SK-N-SH (cell line): Measurements from ENCODE around the gene TMPRSS5. TPM values are rescaled to one million over a fixed set of nuclear protein-coding genes. Genes with fewer than 3 reads are reported as not detected.

Source experiments
- CTCF ChIA-PET: fragments of 300-600, 350-600 bp; formaldehyde crosslinking; extraction: SDS; loops from one replicate; lab custom pipeline; 2021; lab: Yijun Ruan, JAX
- POLR2A ChIA-PET: fragments of 350-600 bp; sonication (Branson Sonifier 250); formaldehyde crosslinking; extraction: SDS; loops from one replicate; lab custom pipeline; 2020; ENCODE audit warnings: antibody characterized with exemption, inconsistent platforms; lab: Yijun Ruan, JAX
- DNase-seq: peaks from one replicate; pipeline ENCODE4 v3.0.0; 2012
- H2AFZ ChIP-seq: fragments of 200-600 bp; sonication (generic); 2 replicates; pipeline ENCODE4 v1.8.1; 2016; ENCODE audit warnings: antibody characterized with exemption, mild to moderate bottlenecking, low read depth
- H3F3A ChIP-seq: fragments of 200-600 bp; sonication (generic); replicated peaks from 2 replicates; pipeline ENCODE3; 2016; ENCODE audit warnings: antibody characterized with exemption, mild to moderate bottlenecking; ENCODE audit not compliant: insufficient read depth
- H3K27ac ChIP-seq, 2 experiments: fragments of 200-500 bp in 1 of 2; fragments of 200-600 bp in 1 of 2; sonication (Bioruptor generic) in 1 of 2; sonication (generic), shearing (Covaris generic) in 1 of 2; 2 replicates each; pipeline versions ENCODE4 v1.5.1 to v1.6.1; 2014 to 2016; ENCODE audit warnings: low read depth in 2 of 2, inconsistent platforms in 1 of 2, low read length in 1 of 2, mild to moderate bottlenecking in 1 of 2, mixed read lengths in 1 of 2
- H3K27me3 ChIP-seq: fragments of 200-600 bp; sonication (generic), shearing (Covaris generic); 2 replicates; pipeline ENCODE4 v1.6.1; 2016; ENCODE audit warnings: mixed run types; ENCODE audit not compliant: insufficient read depth
- H3K36me3 ChIP-seq, 2 experiments: fragments of 200-500 bp in 1 of 2; fragments of 200-600 bp in 1 of 2; sonication (Bioruptor generic) in 1 of 2; sonication (generic) in 1 of 2; replicated peaks in 1 of 2; 2 replicates each; pipeline versions ENCODE3 to v1.5.1; 2014 to 2016; ENCODE audit warnings: low read length in 1 of 2, mild to moderate bottlenecking in 1 of 2; ENCODE audit not compliant: insufficient read depth in 2 of 2, control insufficient read depth in 1 of 2
- H3K4me1 ChIP-seq, 2 experiments: fragments of 200-500 bp in 1 of 2; fragments of 200-600 bp in 1 of 2; sonication (Bioruptor generic) in 1 of 2; sonication (generic), shearing (Covaris generic) in 1 of 2; 2 replicates each; pipeline versions ENCODE4 v1.5.1 to v1.6.1; 2014 to 2016; ENCODE audit warnings: low read depth in 1 of 2, low read length in 1 of 2, mixed run types in 1 of 2; ENCODE audit not compliant: insufficient read depth in 2 of 2, control insufficient read depth in 1 of 2
- H3K4me2 ChIP-seq: fragments of 200-600 bp; sonication (generic), shearing (Covaris generic); 2 replicates; pipeline ENCODE4 v1.6.1; 2017; ENCODE audit warnings: mixed run types
- H3K4me3 ChIP-seq, 2 experiments: fragments of 200-500 bp in 1 of 2; fragments of 200-600 bp in 1 of 2; sonication (Bioruptor generic) in 1 of 2; sonication (generic), shearing (Covaris generic) in 1 of 2; 2 replicates each; pipeline versions ENCODE4 v1.5.1 to v1.8.1; 2014 to 2016; ENCODE audit warnings: low read depth in 2 of 2, inconsistent platforms in 1 of 2, low read length in 1 of 2, mild to moderate bottlenecking in 1 of 2, mixed read lengths in 1 of 2, moderate library complexity in 1 of 2
- H3K79me2 ChIP-seq: fragments of 200-600 bp; sonication (generic); 2 replicates; pipeline ENCODE4 v1.8.1; 2017; ENCODE audit warnings: mild to moderate bottlenecking; ENCODE audit not compliant: insufficient read depth
- H3K9ac ChIP-seq: fragments of 200-600 bp; sonication (generic); 2 replicates; pipeline ENCODE4 v1.6.1; 2017; ENCODE audit warnings: mixed run types
- H3K9me2 ChIP-seq: fragments of 200-600 bp; sonication (generic); 2 replicates; pipeline ENCODE4 v1.6.1; 2017; ENCODE audit warnings: mixed run types
- H3K9me3 ChIP-seq: fragments of 200-600 bp; sonication (generic); 2 replicates; pipeline ENCODE4 v1.6.1; 2017; ENCODE audit warnings: mixed run types, mild to moderate bottlenecking, moderate library complexity
- H4K20me1 ChIP-seq: fragments of 200-600 bp; sonication (generic); 2 replicates; pipeline ENCODE4 v1.6.1; 2017; ENCODE audit warnings: mild to moderate bottlenecking, mixed run types; ENCODE audit not compliant: insufficient read depth
- CTCF ChIP-seq: fragments of 200-600 bp; sonication (generic); IDR thresholded peaks from 2 replicates; pipeline ENCODE4 v1.6.1; 2017; ENCODE audit warnings: antibody characterized with exemption, mild to moderate bottlenecking, moderate library complexity
- ELF1 ChIP-seq: IDR thresholded peaks from 2 replicates; pipeline ENCODE4 v1.4.0; 2012
- EP300 ChIP-seq, 2 experiments: IDR thresholded peaks; 2 replicates each; pipeline versions ENCODE4 v1.4.0 to v1.6.1; 2012; ENCODE audit warnings: borderline replicate concordance in 1 of 2, low read depth in 1 of 2, low read length in 1 of 2
- FOXM1 ChIP-seq: IDR thresholded peaks from 2 replicates; pipeline ENCODE4 v1.4.0; 2012; ENCODE audit warnings: low read depth, mild to moderate bottlenecking
- PBX3 ChIP-seq: IDR thresholded peaks from 2 replicates; pipeline ENCODE4; 2012
- SIN3A ChIP-seq: IDR thresholded peaks from 2 replicates; pipeline ENCODE4 v1.6.1; 2012; ENCODE audit warnings: low read depth, mild to moderate bottlenecking, low read length, moderate library complexity, borderline replicate concordance
- TAF1 ChIP-seq: IDR thresholded peaks from 2 replicates; pipeline ENCODE4 v1.6.1; 2012; ENCODE audit warnings: low read depth, mild to moderate bottlenecking, low read length, moderate library complexity, borderline replicate concordance
- TCF12 ChIP-seq: IDR thresholded peaks from 2 replicates; pipeline ENCODE4 v1.4.0; 2012
- USF2 ChIP-seq: fragments of 150-350 bp; IDR thresholded peaks from 2 replicates; pipeline ENCODE4 v1.6.1; 2017; ENCODE audit warnings: antibody characterized with exemption, low read length, low read depth, borderline replicate concordance
- YY1 ChIP-seq: IDR thresholded peaks from 2 replicates; pipeline ENCODE4 v1.4.0; 2012; ENCODE audit warnings: low read depth, mild to moderate bottlenecking
- WGBS: methylation state at CpG from one replicate; pipeline ENCODE4 v1.1.6; 2017; ENCODE audit warnings: low lambda C conversion rate; 5-methylcytosine and 5-hydroxymethylcytosine counted together
- polyA plus RNA-seq, 3 experiments: library from polyadenylated mRNA; depleted of rRNA; stranded (reverse); fragments of >200 nt; gene quantifications; 2 replicates each; pipeline ENCODE4 v1.2.3, GENCODE V29; 2012
- TF ChIP-seq, protein P1 (sequence below): IDR thresholded peaks from 2 replicates; pipeline ENCODE4 v1.6.1; 2012; ENCODE audit warnings: mild to moderate bottlenecking, low read depth, low read length, moderate library complexity
- TF ChIP-seq, protein P2 (sequence below): fragments of 150-350 bp; IDR thresholded peaks from 2 replicates; pipeline ENCODE4 v1.6.1; 2016; ENCODE audit warnings: mild to moderate bottlenecking, low read depth, low read length

TMPRSS5 gene
- polyA plus RNA-seq, 1 of the 3 experiments (the other 2 are of a cell fraction), result 0.28 TPM

DNA sequence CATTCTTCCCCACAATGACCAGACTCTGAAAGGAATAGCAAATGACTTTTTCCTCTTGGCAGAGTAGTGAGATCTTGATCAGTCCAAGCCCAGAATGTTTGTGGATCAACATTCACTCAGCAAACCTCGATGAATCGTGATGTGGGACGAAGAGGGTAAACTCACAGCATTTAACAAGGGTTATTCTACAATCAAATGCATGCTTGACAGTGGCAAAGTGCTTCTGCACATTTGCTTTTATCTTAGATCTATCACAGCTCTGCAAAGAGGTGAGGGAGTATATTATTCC lies 31.8 kb downstream of the TMPRSS5 start:
- no peaks in the 10 kb centered on the region for H3K36me3 ChIP-seq
- H3K79me2 ChIP-seq, result no peaks in the 10 kb centered on the region
- H3K4me3 ChIP-seq, result no peak overlapping the region
- no peak overlapping the region for H2AFZ ChIP-seq
- H3K9me3 ChIP-seq, result no peaks in the 10 kb centered on the region
- ChIA-PET POLR2A (no interaction called here), CTCF (interaction anchor here (1.4 kb wide), 1 partner anchor 11 kb away, joined by 3 read pairs; no protein-coding TSS in a partner anchor)
- peaks cover 5% of the 10 kb centered on the region; the same call in 1 of the 2 replicates for H3K27me3 ChIP-seq
- H3K9ac ChIP-seq, result no peak overlapping the region
- H3K4me1 ChIP-seq, result peaks cover 6 to 9% of the 10 kb centered on the region in 2 experiments; a peak in 2 of 4 replicates
- no peaks in the 10 kb centered on the region for H4K20me1 ChIP-seq
- 70% methylated on average over 3 of the region's 3 CpGs for WGBS
- no peak for DNase-seq
- H3K9me2 ChIP-seq, result no peaks in the 10 kb centered on the region
- no peak for TF ChIP-seq PBX3
- TF ChIP-seq USF2, result no peak
- no peak for TF ChIP-seq CTCF
- TF ChIP-seq YY1, result no peak
- TF ChIP-seq, protein P1, sequence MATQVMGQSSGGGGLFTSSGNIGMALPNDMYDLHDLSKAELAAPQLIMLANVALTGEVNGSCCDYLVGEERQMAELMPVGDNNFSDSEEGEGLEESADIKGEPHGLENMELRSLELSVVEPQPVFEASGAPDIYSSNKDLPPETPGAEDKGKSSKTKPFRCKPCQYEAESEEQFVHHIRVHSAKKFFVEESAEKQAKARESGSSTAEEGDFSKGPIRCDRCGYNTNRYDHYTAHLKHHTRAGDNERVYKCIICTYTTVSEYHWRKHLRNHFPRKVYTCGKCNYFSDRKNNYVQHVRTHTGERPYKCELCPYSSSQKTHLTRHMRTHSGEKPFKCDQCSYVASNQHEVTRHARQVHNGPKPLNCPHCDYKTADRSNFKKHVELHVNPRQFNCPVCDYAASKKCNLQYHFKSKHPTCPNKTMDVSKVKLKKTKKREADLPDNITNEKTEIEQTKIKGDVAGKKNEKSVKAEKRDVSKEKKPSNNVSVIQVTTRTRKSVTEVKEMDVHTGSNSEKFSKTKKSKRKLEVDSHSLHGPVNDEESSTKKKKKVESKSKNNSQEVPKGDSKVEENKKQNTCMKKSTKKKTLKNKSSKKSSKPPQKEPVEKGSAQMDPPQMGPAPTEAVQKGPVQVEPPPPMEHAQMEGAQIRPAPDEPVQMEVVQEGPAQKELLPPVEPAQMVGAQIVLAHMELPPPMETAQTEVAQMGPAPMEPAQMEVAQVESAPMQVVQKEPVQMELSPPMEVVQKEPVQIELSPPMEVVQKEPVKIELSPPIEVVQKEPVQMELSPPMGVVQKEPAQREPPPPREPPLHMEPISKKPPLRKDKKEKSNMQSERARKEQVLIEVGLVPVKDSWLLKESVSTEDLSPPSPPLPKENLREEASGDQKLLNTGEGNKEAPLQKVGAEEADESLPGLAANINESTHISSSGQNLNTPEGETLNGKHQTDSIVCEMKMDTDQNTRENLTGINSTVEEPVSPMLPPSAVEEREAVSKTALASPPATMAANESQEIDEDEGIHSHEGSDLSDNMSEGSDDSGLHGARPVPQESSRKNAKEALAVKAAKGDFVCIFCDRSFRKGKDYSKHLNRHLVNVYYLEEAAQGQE, result no peak
- TF ChIP-seq, protein P2, sequence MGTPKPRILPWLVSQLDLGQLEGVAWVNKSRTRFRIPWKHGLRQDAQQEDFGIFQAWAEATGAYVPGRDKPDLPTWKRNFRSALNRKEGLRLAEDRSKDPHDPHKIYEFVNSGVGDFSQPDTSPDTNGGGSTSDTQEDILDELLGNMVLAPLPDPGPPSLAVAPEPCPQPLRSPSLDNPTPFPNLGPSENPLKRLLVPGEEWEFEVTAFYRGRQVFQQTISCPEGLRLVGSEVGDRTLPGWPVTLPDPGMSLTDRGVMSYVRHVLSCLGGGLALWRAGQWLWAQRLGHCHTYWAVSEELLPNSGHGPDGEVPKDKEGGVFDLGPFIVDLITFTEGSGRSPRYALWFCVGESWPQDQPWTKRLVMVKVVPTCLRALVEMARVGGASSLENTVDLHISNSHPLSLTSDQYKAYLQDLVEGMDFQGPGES, result no peak
- no peak for TF ChIP-seq SIN3A
- TF ChIP-seq ELF1, result no peak
- TF ChIP-seq TAF1, result no peak
- no peak for TF ChIP-seq TCF12
- no peak for TF ChIP-seq FOXM1
- no peak for TF ChIP-seq EP300 (IDR thresholded peaks at IDR 0.05; ENCODE audit: borderline replicate concordance in 1 of 2, low read depth in 1 of 2, low read length in 1 of 2)
- H3K4me2 ChIP-seq, result no peak overlapping the region
- no peaks in the 10 kb centered on the region for H3F3A ChIP-seq
- no peak overlapping the region for H3K27ac ChIP-seq
